ENCODE results near the gene GP5.

- TF ChIP-seq CTCF (IDR thresholded peaks at IDR 0.05) (no peak), POLR2A (IDR thresholded peaks at IDR 0.05) (no peak)
Measured at GRCh38 chr3:194387926-194388418, 11.1 kb downstream of the GP5 start.
